Aorta (tissue), 5 donors: ENCODE results near the gene CCDC141. TPM values are rescaled to one million over a fixed set of nuclear protein-coding genes. Genes with fewer than 3 reads are reported as not detected.

Source experiments
- ATAC-seq: fragments of 200-7000 bp; cut with Tn5 transposase; one replicate; pipeline ENCODE4 v1.9.1; 2022; ENCODE audit warnings: moderate library complexity; ENCODE audit not compliant: low FRiP score
- DNase-seq, 2 donors: peaks; one replicate each; pipeline ENCODE4 v3.0.0-alpha.2; 2020
- H3K27ac ChIP-seq, 2 donors: one replicate each; pipeline ENCODE4 v1.5.1; 2013; ENCODE audit warnings: low read length in 2 of 2, mild to moderate bottlenecking in 2 of 2, moderate library complexity in 2 of 2, control low read depth in 1 of 2, inconsistent platforms in 1 of 2, low read depth in 1 of 2
- H3K27me3 ChIP-seq, 2 donors: one replicate each; pipeline ENCODE4 v1.6.1; 2013; ENCODE audit warnings: control low read depth in 1 of 2, low read length in 1 of 2, mild to moderate bottlenecking in 1 of 2, moderate library complexity in 1 of 2; ENCODE audit not compliant: insufficient read depth in 2 of 2, control insufficient read depth in 1 of 2
- H3K36me3 ChIP-seq, 2 donors: one replicate each; pipeline ENCODE4 v1.6.1; 2013; ENCODE audit warnings: control low read depth in 1 of 2, low read length in 1 of 2, mild to moderate bottlenecking in 1 of 2; ENCODE audit not compliant: insufficient read depth in 2 of 2, control insufficient read depth in 1 of 2
- H3K4me1 ChIP-seq, 2 donors: one replicate each; pipeline ENCODE4 v1.6.1; 2013; ENCODE audit warnings: low read length in 2 of 2, control low read depth in 1 of 2, mild to moderate bottlenecking in 1 of 2, moderate library complexity in 1 of 2; ENCODE audit not compliant: insufficient read depth in 2 of 2, control insufficient read depth in 1 of 2
- H3K4me3 ChIP-seq, 2 donors: one replicate each; pipeline ENCODE4 v1.5.1; 2013; ENCODE audit warnings: low read length in 2 of 2, control low read depth in 1 of 2, mild to moderate bottlenecking in 1 of 2
- H3K9me3 ChIP-seq: one replicate; pipeline ENCODE4 v1.6.1; 2013; ENCODE audit warnings: mild to moderate bottlenecking, low read length; ENCODE audit not compliant: control insufficient read depth
- whole genome bisulfite sequencing, 2 donors: extraction: QIAGEN DNeasy Blood & Tissue Kit; methylation state at CpG; one replicate each; pipeline ENCODE4 v1.1.7; 2013; 5-methylcytosine and 5-hydroxymethylcytosine counted together
- intact Hi-C, 2 donors: fragments of 100-400 bp; cut with DNase I; formaldehyde crosslinking; loops; one replicate each; pipeline versions ENCODE4 v1.14.2 to v1.15.0; 2022
- polyA plus RNA-seq, 2 donors: library from polyadenylated mRNA; stranded (reverse); fragments of 200-250 nt; gene quantifications; one replicate each; pipeline ENCODE4 v1.2.3, GENCODE V29; 2013
- total RNA-seq, 2 donors: library from RNA; stranded (reverse); fragmentation: NEBNext Ultra II Directional; extraction: Animal tissue kit (Norgen Biotek cat#: 25700); gene quantifications; one replicate each; pipeline ENCODE4 v1.2.1, GENCODE V29; 2021
- donor health status: healthy with polysubstance abuse.
- donor health status: Bipolar disorder and iron deficiency.
- donor health status: DM: no; HTN: no; CAD: no.
- donor health status: DM: no; HTN: no; CAD: no.
- donor health status: DM: yes; HTN: yes; CAD: no.

CCDC141 gene
- total and polyA plus RNA-seq, 4 donors: 0.13 to 28.3 (median 2.0) TPM

DNA sequence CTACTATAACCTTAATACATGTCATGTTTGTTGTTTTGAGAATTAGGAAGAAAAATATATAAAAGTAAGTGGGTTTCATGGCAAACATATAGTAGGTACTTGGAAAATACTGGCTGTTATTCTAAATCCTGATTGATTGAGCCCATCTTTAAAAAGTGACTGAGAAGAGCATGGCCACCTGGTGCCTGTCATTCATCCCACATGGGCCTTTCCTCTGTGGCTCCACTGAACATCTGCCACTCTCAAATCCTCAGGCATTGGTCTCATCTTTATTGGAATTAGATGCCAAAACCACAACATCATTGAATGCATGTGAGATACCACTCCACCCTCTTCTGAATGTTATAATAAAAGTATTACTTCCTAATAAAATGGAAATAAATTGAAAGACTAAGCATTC is 141.1 kb downstream of the CCDC141 start:
- intact Hi-C loops: no loop called here
- DNase-seq (no peak), ATAC-seq (no peak)
- Histone ChIP-seq H3K9me3 (no peaks in the 10 kb centered on the region), H3K27me3 (peaks cover 0 to 1% of the 10 kb centered on the region in 2 donors), H3K4me1 (peaks cover 1 to 9% of the 10 kb centered on the region in 2 donors), H3K27ac (no peak overlapping the region), H3K36me3 (no peaks in the 10 kb centered on the region), H3K4me3 (no peak overlapping the region)

DNA sequence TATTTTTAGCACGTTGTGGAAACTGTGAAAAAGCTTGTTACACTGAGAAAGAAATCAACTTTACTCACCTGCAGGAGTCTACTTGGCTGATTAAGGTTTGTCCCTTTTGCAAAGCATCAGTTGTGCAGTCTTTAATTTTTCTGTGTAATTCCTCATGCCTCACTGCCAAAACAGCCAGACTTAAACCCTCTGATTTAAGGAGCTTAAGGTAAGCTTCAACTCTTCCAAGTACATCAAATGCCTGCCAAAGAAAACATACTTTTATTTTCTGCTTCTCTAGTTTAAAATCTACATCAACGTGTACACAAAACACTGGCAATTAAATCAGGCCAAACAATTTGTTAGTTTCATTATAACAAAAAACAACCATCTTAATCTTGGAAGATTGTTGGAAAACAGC is 144.7 kb downstream of the CCDC141 start:
- WGBS, 2 donors: 25% methylated on average over 2 of the region's 2 CpGs
- no peak for DNase-seq

DNA sequence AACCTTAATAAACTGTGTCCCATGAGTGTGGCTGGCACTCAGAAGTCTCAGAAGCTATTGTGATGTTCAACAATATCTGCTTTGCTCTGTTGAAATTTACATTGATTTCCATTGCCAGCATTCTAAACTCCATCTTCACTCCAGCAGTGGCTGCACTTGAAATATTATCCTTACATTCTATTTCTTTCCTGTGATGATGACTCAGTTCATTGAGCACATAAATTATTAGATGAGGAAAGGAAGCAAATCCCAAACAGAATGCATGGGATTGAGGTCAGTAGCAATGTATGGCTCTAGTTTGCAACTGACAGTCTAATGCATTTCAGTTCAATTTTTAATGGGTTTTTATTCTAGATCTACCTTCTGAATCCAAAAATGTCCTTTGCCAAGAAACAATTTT is 150.3 kb downstream of the CCDC141 start:
- H3K9me3 ChIP-seq: no peaks in the 10 kb centered on the region
- H3K27me3 ChIP-seq: no peaks in the 10 kb centered on the region
- peaks cover 2 to 3% of the 10 kb centered on the region in 2 donors for H3K4me1 ChIP-seq
- no peak overlapping the region for H3K4me3 ChIP-seq
- H3K27ac ChIP-seq: no peak overlapping the region
- H3K36me3 ChIP-seq: no peaks in the 10 kb centered on the region
- intact Hi-C loops: loop anchor here in 1 of 2 donors (5.0 kb wide), 1 partner anchor 97 kb away; no protein-coding TSS in a partner anchor
- DNase-seq (no peak), ATAC-seq (no peak)

More for the DNA sequence above, 144.7 kb downstream of the CCDC141 start:
- Histone ChIP-seq H3K4me1 (peaks cover 0 to 9% of the 10 kb centered on the region in 2 donors), H3K36me3 (no peaks in the 10 kb centered on the region), H3K27me3 (peaks cover 0 to 1% of the 10 kb centered on the region in 2 donors), H3K27ac (no peak overlapping the region), H3K4me3 (no peak overlapping the region), H3K9me3 (no peaks in the 10 kb centered on the region)
- no peak for ATAC-seq
- intact Hi-C loops: no loop called here

DNA sequence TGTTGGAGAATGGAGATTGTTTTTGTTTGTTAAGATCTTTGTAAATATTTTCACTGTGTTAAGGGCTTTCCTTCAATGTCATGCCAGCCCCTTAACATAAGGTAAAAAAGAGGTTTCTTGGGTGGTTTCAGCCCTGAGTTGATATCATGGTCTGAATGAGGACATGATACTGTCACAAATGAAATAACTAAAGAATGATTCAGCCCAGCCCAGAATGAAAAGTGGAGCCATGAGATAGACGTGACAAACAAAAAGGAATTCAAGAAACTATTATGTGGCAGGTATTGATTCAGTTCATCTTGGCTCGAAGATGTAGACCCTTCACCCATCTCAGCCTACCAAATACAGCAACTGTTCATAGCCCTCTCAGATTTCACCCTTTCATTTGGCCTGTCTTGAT is 154.1 kb downstream of the CCDC141 start:
- H3K27ac ChIP-seq: peak overlapping the region in 1 of 2 donors; percentile 21
- no peak for ATAC-seq
- no peaks in the 10 kb centered on the region for H3K27me3 ChIP-seq
- no peak overlapping the region for H3K4me3 ChIP-seq
- H3K36me3 ChIP-seq: no peaks in the 10 kb centered on the region
- intact Hi-C loops: loop anchor here in 1 of 2 donors (5.0 kb wide), 1 partner anchor 94 kb away; no protein-coding TSS in a partner anchor
- no peaks in the 10 kb centered on the region for H3K9me3 ChIP-seq
- no peak for DNase-seq
- WGBS, 2 donors: 59 to 60% methylated on average over 2 of the region's 2 CpGs
- H3K4me1 ChIP-seq: peaks cover 2 to 6% of the 10 kb centered on the region in 2 donors

DNA sequence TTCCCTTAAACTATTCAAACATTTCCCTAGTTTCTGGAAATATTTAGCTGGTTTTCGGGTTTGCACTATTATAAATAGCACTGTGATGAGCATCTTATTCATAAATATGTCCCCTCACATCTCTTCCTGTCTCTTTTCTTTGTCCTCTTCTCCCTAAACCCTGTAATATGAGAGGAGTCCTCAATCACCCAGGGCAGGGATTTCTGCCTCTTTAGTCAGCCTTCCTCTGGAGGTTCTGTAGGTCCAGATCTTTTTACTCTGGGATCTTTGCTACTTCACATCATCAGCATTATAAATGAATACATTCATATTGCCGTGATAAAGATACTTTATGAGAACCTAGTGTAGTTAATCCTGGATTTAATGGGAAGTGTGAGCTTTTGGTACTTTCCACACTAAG is 154.8 kb downstream of the CCDC141 start:
- ATAC-seq: no peak
- Histone ChIP-seq H3K4me1 (peaks cover 2 to 6% of the 10 kb centered on the region in 2 donors), H3K27me3 (no peaks in the 10 kb centered on the region), H3K9me3 (no peaks in the 10 kb centered on the region), H3K36me3 (no peaks in the 10 kb centered on the region), H3K4me3 (no peak overlapping the region), H3K27ac (no peak overlapping the region)
- intact Hi-C loops: loop anchor here in 1 of 2 donors (5.0 kb wide), 1 partner anchor 93 kb away; no protein-coding TSS in a partner anchor
- 27 to 31% methylated on average over 2 of the region's 2 CpGs for WGBS, 2 donors
- DNase-seq: no peak

DNA sequence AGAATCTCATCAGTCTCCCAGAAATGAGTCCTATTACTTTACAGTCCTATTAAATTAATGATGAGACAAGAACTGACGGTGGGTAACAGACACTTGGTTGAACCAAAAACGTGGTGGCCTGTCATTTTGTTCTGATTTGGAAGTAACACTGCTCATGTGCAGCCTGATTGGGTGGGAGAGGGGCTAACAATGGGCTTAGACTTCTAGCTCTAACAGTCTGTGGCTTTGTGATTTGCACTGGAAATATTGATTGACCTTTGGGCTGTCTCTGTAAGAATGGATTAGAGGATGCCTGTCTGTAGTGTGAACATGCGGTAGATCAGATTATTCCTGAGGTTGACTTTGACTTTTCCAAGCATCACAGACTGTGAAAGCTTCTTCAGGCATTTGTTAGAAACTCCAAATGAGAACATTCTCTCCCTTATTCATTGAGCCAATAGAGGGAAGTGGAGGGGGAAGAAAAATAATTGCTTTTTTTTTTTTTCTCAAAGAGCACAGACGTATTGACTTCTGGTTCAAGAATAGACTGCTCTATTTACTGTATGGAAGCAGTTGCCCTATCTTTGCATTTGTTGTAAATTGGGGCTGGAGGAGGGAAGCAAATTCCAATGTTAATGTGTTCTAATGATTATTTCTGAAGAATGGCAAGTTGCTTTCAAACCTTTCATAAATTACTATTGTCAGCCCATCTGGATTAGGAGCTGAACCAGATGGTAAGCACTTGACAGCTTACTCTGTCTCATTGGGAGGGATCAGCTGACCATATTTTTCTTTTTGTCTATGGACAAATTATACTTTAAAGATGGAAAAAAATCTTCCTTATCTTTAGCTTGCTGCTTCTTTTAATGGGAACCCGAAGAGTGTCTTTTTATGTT is 156.9 kb downstream of the CCDC141 start:
- Histone ChIP-seq H3K4me3 (no peak overlapping the region), H3K36me3 (no peaks in the 10 kb centered on the region), H3K4me1 (peaks cover 2 to 6% of the 10 kb centered on the region in 2 donors), H3K9me3 (no peaks in the 10 kb centered on the region), H3K27me3 (no peaks in the 10 kb centered on the region), H3K27ac (no peak overlapping the region)
- DNase-seq (no peak), ATAC-seq (no peak)
- intact Hi-C loops: no loop called here
- WGBS, 2 donors: 81% methylated on average over 5 of the region's 5 CpGs

DNA sequence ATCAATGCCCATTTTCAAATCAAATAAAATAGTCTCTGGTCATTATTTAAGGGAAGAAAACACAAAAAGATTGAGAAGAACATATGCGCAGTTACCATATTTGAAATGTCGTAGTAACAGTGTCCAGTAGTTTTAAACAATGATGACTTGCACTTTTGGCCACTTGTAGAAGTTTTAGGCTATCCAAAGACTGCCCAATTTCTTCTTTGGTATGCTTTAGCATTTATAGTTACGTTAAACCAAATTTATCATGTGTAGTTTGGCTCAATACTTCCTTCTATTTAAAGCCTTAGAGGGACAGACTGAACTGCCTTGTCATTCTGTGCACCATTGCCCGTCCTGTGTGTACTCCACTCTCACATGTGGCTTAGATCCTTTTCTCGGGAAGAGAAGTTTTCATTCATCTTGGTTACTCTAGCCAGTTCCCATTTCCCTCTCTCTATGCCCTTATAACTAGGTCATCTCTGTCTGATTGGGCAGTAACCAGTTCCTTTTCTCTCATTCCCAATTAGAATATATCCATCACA is 157.9 kb downstream of the CCDC141 start:
- peaks cover 2 to 6% of the 10 kb centered on the region in 2 donors for H3K4me1 ChIP-seq
- no peak for DNase-seq
- no peak for ATAC-seq
- no peaks in the 10 kb centered on the region for H3K9me3 ChIP-seq
- H3K4me3 ChIP-seq: no peak overlapping the region
- intact Hi-C loops: no loop called here
- no peaks in the 10 kb centered on the region for H3K36me3 ChIP-seq
- H3K27ac ChIP-seq: no peak overlapping the region
- no peaks in the 10 kb centered on the region for H3K27me3 ChIP-seq
- WGBS, 2 donors: 39 to 50% methylated on average over 5 of the region's 5 CpGs

DNA sequence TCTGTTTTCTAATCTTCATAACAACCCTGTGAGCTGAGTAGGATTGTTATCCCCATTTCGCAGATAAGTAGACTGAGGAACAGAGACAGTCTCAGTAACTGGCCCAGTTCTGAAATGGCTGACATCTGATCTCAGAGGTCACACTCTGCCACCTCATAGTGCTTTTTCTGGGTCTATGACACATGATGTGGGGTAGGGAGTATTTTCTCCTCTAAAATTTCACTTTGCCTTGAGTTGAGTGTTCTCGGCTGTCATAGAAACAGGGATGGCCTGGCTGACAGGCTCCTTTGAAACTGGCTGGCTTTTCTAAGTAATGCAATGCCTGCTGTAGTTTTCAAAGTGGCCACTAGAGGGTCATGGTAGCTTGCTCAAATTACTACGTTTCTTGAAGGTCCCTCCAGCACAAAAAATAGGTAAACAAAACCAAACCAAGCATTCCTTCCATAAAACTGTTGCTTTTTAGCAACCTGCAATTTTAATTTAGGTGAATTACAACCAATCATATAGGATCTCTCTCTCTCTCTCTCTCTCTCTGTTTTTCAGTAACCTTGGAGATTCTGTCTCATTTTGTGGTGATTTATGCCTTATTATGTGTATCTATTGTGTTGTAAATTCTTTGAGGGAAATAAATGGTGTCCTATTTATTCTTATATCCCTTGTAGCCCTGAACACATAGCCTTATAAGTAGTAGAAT is 158.5 kb downstream of the CCDC141 start:
- no peaks in the 10 kb centered on the region for H3K36me3 ChIP-seq
- peak in 1 of 2 donors; percentile 51 for DNase-seq
- no peaks in the 10 kb centered on the region for H3K9me3 ChIP-seq
- H3K4me3 ChIP-seq: no peak overlapping the region
- no peak overlapping the region for H3K27ac ChIP-seq
- ATAC-seq: peak; percentile 84
- H3K27me3 ChIP-seq: no peaks in the 10 kb centered on the region
- intact Hi-C loops: no loop called here
- H3K4me1 ChIP-seq: peaks cover 2 to 6% of the 10 kb centered on the region in 2 donors
- WGBS, 2 donors: 33 to 34% methylated on average over 3 of the region's 3 CpGs
